OCI-LY1 (cell line): ENCODE results near the gene BMP7.

ENCODE experiments used
- H2AFZ ChIP-seq: fragments of 200-600 bp; sonication (generic), shearing (Covaris generic); 2 replicates; pipeline ENCODE4 v1.6.0; 2014; ENCODE audit warnings: antibody characterized with exemption, mild to moderate bottlenecking, low read length
- H3F3A ChIP-seq: fragments of 200-600 bp; sonication (generic), shearing (Covaris generic); 2 replicates; pipeline ENCODE4 v1.6.0; 2014; ENCODE audit warnings: mild to moderate bottlenecking, antibody characterized with exemption, low read length, moderate library complexity; ENCODE audit not compliant: insufficient read depth
- H3K27ac ChIP-seq: fragments of 200-600 bp; sonication (generic); 2 replicates; pipeline ENCODE4 v1.5.1; 2014; ENCODE audit warnings: low read length, mixed run types, mild to moderate bottlenecking, low read depth; ENCODE audit not compliant: poor library complexity, severe bottlenecking
- H3K27me3 ChIP-seq: fragments of 200-600 bp; sonication (generic); 2 replicates; pipeline ENCODE4 v1.6.0; 2014; ENCODE audit warnings: antibody characterized with exemption, mild to moderate bottlenecking, low read length, moderate library complexity; ENCODE audit not compliant: insufficient read depth
- H3K36me3 ChIP-seq: fragments of 200-600 bp; sonication (generic); 2 replicates; pipeline ENCODE4 v1.6.1; 2014; ENCODE audit warnings: mild to moderate bottlenecking, antibody characterized with exemption, low read length, moderate library complexity, mixed read lengths; ENCODE audit not compliant: insufficient read depth
- H3K4me1 ChIP-seq: fragments of 200-600 bp; sonication (generic); 2 replicates; pipeline ENCODE4 v1.5.1; 2014; ENCODE audit warnings: mild to moderate bottlenecking, low read length, moderate library complexity; ENCODE audit not compliant: insufficient read depth, severe bottlenecking
- H3K4me2 ChIP-seq: fragments of 200-600 bp; sonication (generic), shearing (Covaris generic); 2 replicates; pipeline ENCODE4 v1.6.1; 2014; ENCODE audit warnings: low read length
- H3K4me3 ChIP-seq: fragments of 200-600 bp; sonication (generic); 2 replicates; pipeline ENCODE4 v1.5.1; 2014; ENCODE audit warnings: low read length, low read depth, mild to moderate bottlenecking, mixed read lengths; ENCODE audit not compliant: poor library complexity, severe bottlenecking
- H3K79me2 ChIP-seq: fragments of 200-600 bp; shearing (Covaris generic); 2 replicates; pipeline ENCODE4 v1.6.1; 2016; ENCODE audit warnings: mixed run types, low read length, mixed read lengths; ENCODE audit not compliant: insufficient read depth
- H3K9ac ChIP-seq: fragments of 200-600 bp; sonication (generic), shearing (Covaris generic); 2 replicates; pipeline ENCODE4 v1.6.1; 2014; ENCODE audit warnings: mild to moderate bottlenecking, low read length, mixed read lengths
- H3K9me2 ChIP-seq: fragments of 200-600 bp; sonication (generic), shearing (Covaris generic); 2 replicates; pipeline ENCODE4 v1.6.1; 2014; ENCODE audit warnings: low read depth, mild to moderate bottlenecking, low read length, mixed read lengths
- H3K9me3 ChIP-seq: fragments of 200-600 bp; shearing (Covaris generic); 2 replicates; pipeline ENCODE4 v1.6.1; 2014; ENCODE audit warnings: low read length, mixed read lengths
- H4K20me1 ChIP-seq: fragments of 200-600 bp; sonication (generic), shearing (Covaris generic); 2 replicates; pipeline ENCODE4 v1.6.0; 2016; ENCODE audit warnings: mild to moderate bottlenecking, low read length; ENCODE audit not compliant: insufficient read depth
- CTCF ChIP-seq: fragments of 200-600 bp; sonication (generic), shearing (Covaris generic); IDR thresholded peaks from 2 replicates; pipeline ENCODE4 v1.5.1; 2017; ENCODE audit warnings: mild to moderate bottlenecking, antibody characterized with exemption, low read length, moderate library complexity, mixed read lengths
- EZH2 ChIP-seq: fragments of 200-600 bp; sonication (generic), shearing (Covaris generic); IDR thresholded peaks from 2 replicates; pipeline ENCODE4 v1.8.0; 2017; ENCODE audit warnings: borderline replicate concordance, mixed run types, mild to moderate bottlenecking, antibody characterized with exemption, low read length, moderate library complexity, mixed read lengths

The BMP7 gene

GRCh38 chr20:57178582-57179111 is 87.8 kb downstream of the BMP7 start:
- Histone ChIP-seq H3K9ac (no peak overlapping the region), H4K20me1 (no peaks in the 10 kb centered on the region), H2AFZ (no peak overlapping the region), H3K4me1 (peaks cover 12% of the 10 kb centered on the region), H3K4me3 (no peak overlapping the region), H3K27me3 (no peaks in the 10 kb centered on the region), H3F3A (no peaks in the 10 kb centered on the region; the same call in 1 of the 2 replicates), H3K36me3 (peaks cover 97% of the 10 kb centered on the region), H3K9me3 (no peaks in the 10 kb centered on the region), H3K79me2 (no peaks in the 10 kb centered on the region), H3K27ac (peak overlapping the region; percentile 45), H3K4me2 (no peak overlapping the region), H3K9me2 (no peaks in the 10 kb centered on the region)
- TF ChIP-seq EZH2 (no peak), CTCF (no peak)

GRCh38 chr20:57177636-57178280 is 88.7 kb downstream of the BMP7 start:
- H3K9ac ChIP-seq = no peak overlapping the region
- no peaks in the 10 kb centered on the region for H4K20me1 ChIP-seq
- H3K4me1 ChIP-seq = peaks cover 12% of the 10 kb centered on the region
- H3K27me3 ChIP-seq = no peaks in the 10 kb centered on the region
- no peak overlapping the region for H3K4me2 ChIP-seq
- no peak overlapping the region for H2AFZ ChIP-seq
- peaks cover 98% of the 10 kb centered on the region for H3K36me3 ChIP-seq
- no peaks in the 10 kb centered on the region for H3K9me2 ChIP-seq
- H3K4me3 ChIP-seq = no peak overlapping the region
- no peaks in the 10 kb centered on the region for H3K79me2 ChIP-seq
- TF ChIP-seq CTCF (no peak), EZH2 (no peak)
- H3K27ac ChIP-seq = peak overlapping the region; percentile 18
- no peaks in the 10 kb centered on the region; the same call in 1 of the 2 replicates for H3F3A ChIP-seq
- H3K9me3 ChIP-seq = no peaks in the 10 kb centered on the region

DNA sequence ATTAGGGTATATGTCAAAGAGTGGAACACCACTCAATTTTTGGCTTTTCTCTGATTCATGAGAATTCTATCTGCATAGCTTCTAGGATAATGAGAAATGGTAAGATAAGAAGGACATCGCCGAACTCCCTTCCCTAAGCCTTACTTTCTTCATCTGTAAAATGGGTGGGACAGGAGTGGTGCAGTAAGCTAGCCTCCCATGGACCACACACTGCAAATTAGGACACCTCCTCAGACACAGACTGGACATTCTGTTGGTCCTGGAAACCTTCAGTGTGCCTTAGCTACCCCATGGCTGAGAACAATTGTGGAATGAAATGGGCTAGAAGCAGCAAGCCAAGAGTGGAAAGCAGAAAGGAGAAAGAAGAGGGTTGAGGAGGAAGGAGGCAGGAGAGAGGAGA is 89.6 kb downstream of the BMP7 start:
- no peaks in the 10 kb centered on the region; the same call in 1 of the 2 replicates for H3F3A ChIP-seq
- no peaks in the 10 kb centered on the region for H3K27me3 ChIP-seq
- H3K9me3 ChIP-seq = no peaks in the 10 kb centered on the region
- no peak overlapping the region for H3K9ac ChIP-seq
- H3K9me2 ChIP-seq = no peaks in the 10 kb centered on the region
- peaks cover 98% of the 10 kb centered on the region for H3K36me3 ChIP-seq
- H3K4me1 ChIP-seq = peaks cover 12% of the 10 kb centered on the region
- H3K79me2 ChIP-seq = no peaks in the 10 kb centered on the region
- no peak overlapping the region for H3K4me3 ChIP-seq
- H2AFZ ChIP-seq = no peak overlapping the region
- H3K4me2 ChIP-seq = no peak overlapping the region
- TF ChIP-seq CTCF = no peak
- no peaks in the 10 kb centered on the region for H4K20me1 ChIP-seq
- no peak overlapping the region for H3K27ac ChIP-seq
